Astrocyte of the spinal cord (primary cell): Measurements from ENCODE around the gene RCBTB1.

ENCODE experiments used
- DNase-seq: peaks from one replicate; pipeline ENCODE4 v3.0.0; 2011; ENCODE audit warnings: low read depth, low spot score
- H3K4me3 ChIP-seq: 2 replicates; pipeline ENCODE4 v1.5.1; 2011; ENCODE audit warnings: low read depth, mild to moderate bottlenecking, low read length, moderate library complexity
- CTCF ChIP-seq: IDR thresholded peaks from 2 replicates; pipeline ENCODE4 v1.5.1; 2012; ENCODE audit warnings: low read depth, mild to moderate bottlenecking, low read length, inconsistent platforms
- in situ Hi-C: cut with HindIII; loops from 2 replicates; pipeline ENCODE4 v1.10.0; 2017; ENCODE audit warnings: low sequenced_read_pairs

The RCBTB1 gene

DNA sequence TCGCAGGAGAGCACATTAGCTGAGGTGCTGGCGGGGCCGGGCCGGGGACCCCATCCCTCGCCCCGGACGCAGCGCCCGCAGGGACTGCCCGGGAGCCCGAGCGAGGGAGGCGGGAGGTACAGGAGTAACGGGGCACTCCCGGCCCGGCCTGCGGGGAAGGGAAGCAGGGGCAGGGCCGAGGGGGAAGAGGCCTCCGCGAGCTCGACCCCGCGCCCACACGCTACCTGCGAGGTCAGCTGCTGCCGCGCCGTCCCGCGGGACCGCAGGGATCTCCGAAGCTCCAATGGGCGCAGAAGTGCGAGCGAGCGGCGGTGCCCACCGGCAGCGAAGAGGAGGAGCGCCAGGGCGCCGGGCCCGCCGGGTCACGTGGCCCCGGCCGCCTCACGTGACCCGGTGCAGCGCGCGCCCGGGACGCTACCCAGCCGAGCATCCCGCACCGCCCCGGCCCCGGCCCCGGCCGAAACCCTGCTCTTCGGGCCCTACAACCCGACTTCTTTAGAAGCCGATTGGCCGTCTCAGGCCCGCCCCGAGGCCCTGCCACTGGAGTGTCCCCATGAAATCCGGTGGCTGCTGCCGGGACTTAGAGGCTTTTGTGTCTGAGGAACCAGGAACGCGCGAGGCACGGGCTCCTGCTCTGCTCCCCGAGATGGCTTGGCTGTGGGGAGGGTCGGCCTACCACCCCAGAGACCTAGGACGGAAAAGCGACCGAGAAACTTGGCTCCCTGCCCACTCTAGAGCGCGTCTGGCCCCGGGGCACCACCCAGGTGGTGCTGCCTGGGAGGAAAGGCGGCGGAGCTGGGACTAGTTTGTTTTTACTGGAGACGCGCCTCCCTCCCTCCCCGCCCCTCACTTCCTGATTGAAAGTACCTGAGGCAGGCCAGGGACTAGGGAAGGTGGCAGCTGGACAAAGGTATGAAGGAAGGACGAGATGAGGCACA lies at the start of gene RCBTB1:
Gene RCBTB1, minus strand, starts transcription at position 339 of the 938 bp plus-strand sequence. CDS start 18,279 bp downstream, outside the sequence.
- peak; percentile 53 for DNase-seq
- TF ChIP-seq CTCF, result no peak
- peak within 1 kb of the TSS; percentile 83 for H3K4me3 ChIP-seq
- in situ Hi-C loops, result no loop called here

GRCh38 chr13:49633710-49634109 lies 48.4 kb upstream of the RCBTB1 start:
- in situ Hi-C loops, result no loop called here
- no peak overlapping the region for H3K4me3 ChIP-seq
- TF ChIP-seq CTCF, result no peak
- no peak for DNase-seq

GRCh38 chr13:49632156-49632555 lies 46.8 kb upstream of the RCBTB1 start:
- in situ Hi-C loops, result no loop called here
- H3K4me3 ChIP-seq, result no peak overlapping the region
- no peak for DNase-seq
- no peak for TF ChIP-seq CTCF

GRCh38 chr13:49630580-49630979 lies 45.2 kb upstream of the RCBTB1 start:
- DNase-seq, result no peak
- no peak overlapping the region for H3K4me3 ChIP-seq
- TF ChIP-seq CTCF, result no peak
- in situ Hi-C loops, result no loop called here

GRCh38 chr13:49629947-49630346 lies 44.6 kb upstream of the RCBTB1 start:
- no peak for TF ChIP-seq CTCF
- in situ Hi-C loops, result no loop called here
- no peak for DNase-seq
- no peak overlapping the region for H3K4me3 ChIP-seq

- no peak overlapping the region for H3K4me3 ChIP-seq
- in situ Hi-C loops, result no loop called here
- TF ChIP-seq CTCF, result no peak
- DNase-seq, result no peak
These were observed 44.0 kb upstream of the RCBTB1 start for GRCh38 chr13:49629196-49629938.
